ENCODE data around the gene NUP62.

The NUP62 gene

GRCh38 chr19:49929121-49929610 lies at the start of gene NUP62, which contains the start of gene ATF5:
TSS of gene NUP62 (minus strand) at chr19:49929504. CDS start at chr19:49909807, 19,697 bp downstream.
TSS of gene ATF5 (plus strand) at chr19:49929205. CDS start at chr19:49930851, 1,646 bp downstream.
- TF ChIP-seq, protein P1, sequence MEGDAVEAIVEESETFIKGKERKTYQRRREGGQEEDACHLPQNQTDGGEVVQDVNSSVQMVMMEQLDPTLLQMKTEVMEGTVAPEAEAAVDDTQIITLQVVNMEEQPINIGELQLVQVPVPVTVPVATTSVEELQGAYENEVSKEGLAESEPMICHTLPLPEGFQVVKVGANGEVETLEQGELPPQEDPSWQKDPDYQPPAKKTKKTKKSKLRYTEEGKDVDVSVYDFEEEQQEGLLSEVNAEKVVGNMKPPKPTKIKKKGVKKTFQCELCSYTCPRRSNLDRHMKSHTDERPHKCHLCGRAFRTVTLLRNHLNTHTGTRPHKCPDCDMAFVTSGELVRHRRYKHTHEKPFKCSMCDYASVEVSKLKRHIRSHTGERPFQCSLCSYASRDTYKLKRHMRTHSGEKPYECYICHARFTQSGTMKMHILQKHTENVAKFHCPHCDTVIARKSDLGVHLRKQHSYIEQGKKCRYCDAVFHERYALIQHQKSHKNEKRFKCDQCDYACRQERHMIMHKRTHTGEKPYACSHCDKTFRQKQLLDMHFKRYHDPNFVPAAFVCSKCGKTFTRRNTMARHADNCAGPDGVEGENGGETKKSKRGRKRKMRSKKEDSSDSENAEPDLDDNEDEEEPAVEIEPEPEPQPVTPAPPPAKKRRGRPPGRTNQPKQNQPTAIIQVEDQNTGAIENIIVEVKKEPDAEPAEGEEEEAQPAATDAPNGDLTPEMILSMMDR (IDR thresholded peaks at IDR 0.05; ENCODE audit: control insufficient read depth, insufficient read depth, low read depth, low read length, missing control alignments): no peak
- DNase-seq (ENCODE audit: low read depth): peak; percentile 27
- H3K4me3 ChIP-seq (ENCODE audit: control insufficient read depth, low read depth, low read length): peak within 1 kb of the TSS; percentile 98

DNA sequence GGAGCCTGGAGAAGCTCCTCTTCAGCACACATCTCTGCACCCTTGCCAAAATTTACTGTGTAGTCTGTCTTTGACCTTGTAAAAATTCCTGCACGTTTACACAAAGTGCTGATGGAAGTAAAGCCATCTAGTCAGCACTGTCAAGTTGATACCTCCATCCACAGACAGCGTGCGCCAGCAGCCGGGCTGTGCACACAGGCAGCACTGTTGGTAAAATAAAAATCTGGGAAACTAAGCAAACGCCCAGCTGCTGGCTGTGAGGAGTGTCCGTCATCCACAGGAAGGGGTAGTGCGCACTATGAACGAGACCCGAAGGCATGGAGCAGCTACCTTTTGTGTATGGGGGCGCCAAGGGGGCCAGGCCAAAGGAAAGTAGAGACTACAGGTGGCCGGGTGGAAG lies 49.0 kb upstream of the NUP62 start:
- TF ChIP-seq, protein P1 (IDR thresholded peaks at IDR 0.05; ENCODE audit: control insufficient read depth, insufficient read depth, low read depth, low read length, missing control alignments): no peak
- no peak for DNase-seq (ENCODE audit: low read depth)
- no peak overlapping the region for H3K4me3 ChIP-seq (ENCODE audit: control insufficient read depth, low read depth, low read length)

DNA sequence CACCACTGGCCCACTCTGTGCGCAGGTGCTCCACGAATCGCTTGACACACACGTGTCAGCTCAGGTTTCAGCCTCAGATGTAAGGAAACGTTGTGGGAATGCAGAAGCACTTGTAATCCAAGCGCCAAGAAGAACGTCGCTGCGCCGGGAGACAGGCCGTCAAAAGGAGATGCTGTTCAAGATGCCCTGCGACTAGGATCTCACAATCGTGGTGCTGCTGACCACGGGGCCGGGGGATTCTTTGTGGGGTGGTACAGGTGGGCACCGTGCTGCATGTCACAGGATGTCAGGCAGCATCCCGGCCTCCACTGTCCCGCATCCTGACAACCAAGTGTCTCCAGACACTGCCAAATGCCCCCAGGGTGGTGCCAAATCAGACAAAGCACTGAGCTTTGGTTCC lies 48.6 kb upstream of the NUP62 start:
- no peak for DNase-seq (ENCODE audit: low read depth)
- no peak overlapping the region for H3K4me3 ChIP-seq (ENCODE audit: control insufficient read depth, low read depth, low read length)
- TF ChIP-seq, protein P1 (IDR thresholded peaks at IDR 0.05; ENCODE audit: control insufficient read depth, insufficient read depth, low read depth, low read length, missing control alignments): no peak

- H3K4me3 ChIP-seq (ENCODE audit: control insufficient read depth, low read depth, low read length): no peak overlapping the region
- TF ChIP-seq, protein P1 (IDR thresholded peaks at IDR 0.05; ENCODE audit: control insufficient read depth, insufficient read depth, low read depth, low read length, missing control alignments): no peak
- no peak for DNase-seq (ENCODE audit: low read depth)
Measured at GRCh38 chr19:49977076-49977475, 47.8 kb upstream of the NUP62 start.

- no peak for DNase-seq (ENCODE audit: low read depth)
- TF ChIP-seq, protein P1 (IDR thresholded peaks at IDR 0.05; ENCODE audit: control insufficient read depth, insufficient read depth, low read depth, low read length, missing control alignments): no peak
- H3K4me3 ChIP-seq (ENCODE audit: control insufficient read depth, low read depth, low read length): no peak overlapping the region
Measured at GRCh38 chr19:49976496-49976895, 47.2 kb upstream of the NUP62 start.

GRCh38 chr19:49975051-49975450 lies 45.7 kb upstream of the NUP62 start:
- H3K4me3 ChIP-seq (ENCODE audit: control insufficient read depth, low read depth, low read length): no peak overlapping the region
- DNase-seq (ENCODE audit: low read depth): no peak
- TF ChIP-seq, protein P1 (IDR thresholded peaks at IDR 0.05; ENCODE audit: control insufficient read depth, insufficient read depth, low read depth, low read length, missing control alignments): no peak

All from AG09309 (cell line).